Vagina (tissue), 2 donors: ENCODE results near the gene PHOSPHO2.

Experiments
- POLR2A ChIP-seq, 2 donors: fragments of 450-650 bp; IDR thresholded peaks; one replicate each; pipeline ENCODE4 v1.6.1; 2017; ENCODE audit warnings: antibody characterized with exemption in 2 of 2, mild to moderate bottlenecking in 2 of 2, moderate library complexity in 2 of 2
- TF ChIP-seq, protein P1 (sequence below), 3 experiments: fragments of 450-650 bp in 2 of 3; fragments of 200-600 bp in 1 of 3; sonication (generic) in 1 of 3; IDR thresholded peaks; one replicate each; pipeline ENCODE4 v1.5.1; 2017 to 2019; ENCODE audit warnings: antibody characterized with exemption in 3 of 3, mild to moderate bottlenecking in 2 of 3, moderate library complexity in 2 of 3

DNA sequence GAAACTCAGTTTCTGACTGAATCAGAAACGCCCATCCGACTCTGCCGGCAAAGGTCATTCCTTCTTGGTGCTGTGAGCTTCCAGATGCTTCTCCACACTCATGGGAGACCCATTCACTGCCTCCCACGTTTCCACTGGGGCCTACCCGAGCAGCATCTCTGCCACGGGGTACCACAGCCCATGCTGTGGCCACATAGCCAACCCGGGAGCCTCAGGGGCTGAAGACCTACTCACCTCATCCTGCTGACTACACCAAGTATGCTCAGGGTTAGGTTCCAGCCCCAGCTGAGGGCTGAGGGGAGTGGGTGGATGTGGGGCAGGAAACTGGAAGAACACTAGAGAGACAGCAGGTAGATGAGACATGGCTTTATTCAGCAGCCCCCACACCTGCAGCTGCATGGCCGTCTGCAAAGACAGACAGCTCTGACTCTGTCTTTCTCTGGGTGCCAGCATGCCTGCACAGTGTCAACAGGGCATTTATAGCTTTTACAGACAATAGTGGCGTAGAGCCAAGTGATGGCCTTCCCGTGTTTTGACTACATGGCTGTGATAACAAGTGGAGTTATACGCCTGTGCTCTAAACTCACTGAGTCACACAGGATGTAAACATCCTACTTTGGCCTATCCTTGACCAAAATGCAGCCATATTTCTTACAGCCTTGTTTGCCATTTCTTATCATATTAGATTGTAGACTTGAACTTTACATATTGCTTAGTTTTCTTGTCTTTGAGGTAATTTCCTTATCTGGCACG lies 22.8 kb downstream of the PHOSPHO2 start:
- TF ChIP-seq, protein P1, sequence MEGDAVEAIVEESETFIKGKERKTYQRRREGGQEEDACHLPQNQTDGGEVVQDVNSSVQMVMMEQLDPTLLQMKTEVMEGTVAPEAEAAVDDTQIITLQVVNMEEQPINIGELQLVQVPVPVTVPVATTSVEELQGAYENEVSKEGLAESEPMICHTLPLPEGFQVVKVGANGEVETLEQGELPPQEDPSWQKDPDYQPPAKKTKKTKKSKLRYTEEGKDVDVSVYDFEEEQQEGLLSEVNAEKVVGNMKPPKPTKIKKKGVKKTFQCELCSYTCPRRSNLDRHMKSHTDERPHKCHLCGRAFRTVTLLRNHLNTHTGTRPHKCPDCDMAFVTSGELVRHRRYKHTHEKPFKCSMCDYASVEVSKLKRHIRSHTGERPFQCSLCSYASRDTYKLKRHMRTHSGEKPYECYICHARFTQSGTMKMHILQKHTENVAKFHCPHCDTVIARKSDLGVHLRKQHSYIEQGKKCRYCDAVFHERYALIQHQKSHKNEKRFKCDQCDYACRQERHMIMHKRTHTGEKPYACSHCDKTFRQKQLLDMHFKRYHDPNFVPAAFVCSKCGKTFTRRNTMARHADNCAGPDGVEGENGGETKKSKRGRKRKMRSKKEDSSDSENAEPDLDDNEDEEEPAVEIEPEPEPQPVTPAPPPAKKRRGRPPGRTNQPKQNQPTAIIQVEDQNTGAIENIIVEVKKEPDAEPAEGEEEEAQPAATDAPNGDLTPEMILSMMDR (IDR thresholded peaks at IDR 0.05), result no peak
- TF ChIP-seq POLR2A (IDR thresholded peaks at IDR 0.05), result no peak
